Ectodermal cell (in vitro differentiated cells): ENCODE measurements around the gene RGPD3. TPM values are rescaled to one million over a fixed set of nuclear protein-coding genes. Genes with fewer than 3 reads are reported as not detected.
"Not testable (repeated sequence)": the region's sequence is repeated elsewhere in the genome, so short reads cannot be mapped to it uniquely, and the experiment has no call there.

Source experiments
- H3K27ac ChIP-seq: 2 replicates; pipeline ENCODE4 v1.7.0; 2013; ENCODE audit warnings: mild to moderate bottlenecking, low read depth, low read length; ENCODE audit not compliant: insufficient read depth, poor library complexity, severe bottlenecking
- H3K27me3 ChIP-seq: 2 replicates; pipeline ENCODE4 v1.7.0; 2013; ENCODE audit warnings: mild to moderate bottlenecking, low read length; ENCODE audit not compliant: insufficient read depth, control insufficient read depth, poor library complexity, severe bottlenecking
- H3K36me3 ChIP-seq: one replicate; pipeline ENCODE4 v1.7.0; 2013; ENCODE audit warnings: low read length; ENCODE audit not compliant: control insufficient read depth, insufficient read depth
- H3K4me1 ChIP-seq: one replicate; pipeline ENCODE4 v1.7.0; 2013; ENCODE audit warnings: low read length; ENCODE audit not compliant: control insufficient read depth, insufficient read depth
- H3K4me3 ChIP-seq: 2 replicates; pipeline ENCODE4 v1.7.0; 2013; ENCODE audit warnings: low read depth, low read length, control low read depth; ENCODE audit not compliant: insufficient read depth
- H3K9me3 ChIP-seq: 2 replicates; pipeline ENCODE4 v1.7.0; 2013; ENCODE audit warnings: mild to moderate bottlenecking, low read length, moderate library complexity; ENCODE audit not compliant: control insufficient read depth
- WGBS, 2 experiments: methylation state at CpG; one replicate each; pipeline ENCODE4 v1.1.7; 2013; ENCODE audit warnings: missing lambda C conversion rate in 2 of 2; 5-methylcytosine and 5-hydroxymethylcytosine counted together
- polyA plus RNA-seq, 4 experiments: library from polyadenylated mRNA; stranded (reverse); fragments of 50-300 nt; gene quantifications; one replicate each; pipeline ENCODE4 v1.2.3, GENCODE V29; 2013

RGPD3 gene
- 0.41 TPM for polyA plus RNA-seq (2013, experiment 1 of 4)
- polyA plus RNA-seq (2013, experiment 2 of 4): 0.32 TPM
- 0.21 TPM for polyA plus RNA-seq (2013, experiment 3 of 4)
- polyA plus RNA-seq (2013, experiment 4 of 4): 0.16 TPM

- not testable (repeated sequence) for H3K9me3 ChIP-seq, H3K4me3 ChIP-seq, H3K27ac ChIP-seq, H3K36me3 ChIP-seq, H3K27me3 ChIP-seq, H3K4me1 ChIP-seq
- 96% methylated on average over 45 of the region's 45 CpGs for WGBS, 2 experiments
Observed at GRCh38 chr2:106468107-106468506, at the start of gene RGPD3. RGPD3 (minus strand) TSS chr2:106468413; CDS start chr2:106468288, 125 bp downstream.

- Histone ChIP-seq H3K27ac (no peak overlapping the region), H3K9me3 (no peaks in the 10 kb centered on the region), H3K36me3 (no peaks in the 10 kb centered on the region), H3K4me1 (no peaks in the 10 kb centered on the region), H3K27me3 (no peaks in the 10 kb centered on the region), H3K4me3 (no peak overlapping the region)
- 96 to 97% methylated on average over 11 of the region's 11 CpGs for WGBS, 2 experiments
Observed at GRCh38 chr2:106517329-106517728, 49.1 kb upstream of the RGPD3 start.

- Histone ChIP-seq H3K36me3 (no peaks in the 10 kb centered on the region), H3K9me3 (no peaks in the 10 kb centered on the region), H3K4me3 (no peak overlapping the region), H3K4me1 (no peaks in the 10 kb centered on the region), H3K27me3 (no peaks in the 10 kb centered on the region), H3K27ac (no peak overlapping the region)
- no CpG with 5 or more reads among the region's 1 CpG for WGBS, 2 experiments
Observed at GRCh38 chr2:106516864-106517263, 48.7 kb upstream of the RGPD3 start.

GRCh38 chr2:106516436-106516835 is 48.2 kb upstream of the RGPD3 start:
- Histone ChIP-seq H3K36me3 (no peaks in the 10 kb centered on the region), H3K9me3 (no peaks in the 10 kb centered on the region), H3K4me1 (no peaks in the 10 kb centered on the region), H3K27me3 (no peaks in the 10 kb centered on the region), H3K4me3 (no peak overlapping the region), H3K27ac (no peak overlapping the region)
- 90 to 98% methylated on average over 3 to 4 of the region's 4 CpGs for WGBS, 2 experiments

- not testable (repeated sequence) for H3K27me3 ChIP-seq, H3K36me3 ChIP-seq, H3K4me1 ChIP-seq, H3K4me3 ChIP-seq, H3K9me3 ChIP-seq, H3K27ac ChIP-seq
- WGBS, 2 experiments: 80 to 84% methylated on average over 3 of the region's 3 CpGs
Observed at GRCh38 chr2:106514827-106515226, 46.6 kb upstream of the RGPD3 start.

GRCh38 chr2:106513391-106513790 is 45.2 kb upstream of the RGPD3 start:
- not testable (repeated sequence) for H3K4me1 ChIP-seq, H3K27ac ChIP-seq, H3K27me3 ChIP-seq, H3K9me3 ChIP-seq, H3K4me3 ChIP-seq, H3K36me3 ChIP-seq
- WGBS, 2 experiments: 89 to 90% methylated on average over 2 to 3 of the region's 5 CpGs

GRCh38 chr2:106511934-106512333 is 43.7 kb upstream of the RGPD3 start:
- not testable (repeated sequence) for H3K27ac ChIP-seq, H3K27me3 ChIP-seq, H3K36me3 ChIP-seq, H3K4me1 ChIP-seq, H3K4me3 ChIP-seq, H3K9me3 ChIP-seq
- 89 to 93% methylated on average over 7 of the region's 7 CpGs for WGBS, 2 experiments

- not testable (repeated sequence) for H3K4me3 ChIP-seq, H3K27ac ChIP-seq
- 83 to 85% methylated on average over 9 of the region's 16 CpGs for WGBS, 2 experiments
Observed at GRCh38 chr2:106511476-106511901, 43.3 kb upstream of the RGPD3 start.

GRCh38 chr2:106510791-106511190 is 42.6 kb upstream of the RGPD3 start:
- not testable (repeated sequence) for H3K4me3 ChIP-seq, H3K9me3 ChIP-seq, H3K36me3 ChIP-seq, H3K27ac ChIP-seq, H3K27me3 ChIP-seq, H3K4me1 ChIP-seq
- WGBS, 2 experiments: 94 to 95% methylated on average over 2 of the region's 4 CpGs

More at GRCh38 chr2:106511476-106511901, 43.3 kb upstream of the RGPD3 start:
- H3K36me3 ChIP-seq, H3K9me3 ChIP-seq, H3K27me3 ChIP-seq, H3K4me1 ChIP-seq: not testable (repeated sequence)

GRCh38 chr2:106509374-106509770 is 41.2 kb upstream of the RGPD3 start:
- WGBS, 2 experiments: 49 to 69% methylated on average over 3 to 4 of the region's 6 CpGs
- H3K4me1 ChIP-seq, H3K36me3 ChIP-seq, H3K4me3 ChIP-seq, H3K27me3 ChIP-seq, H3K27ac ChIP-seq, H3K9me3 ChIP-seq: not testable (repeated sequence)
